ENCODE data around the gene PFN4. TPM values are rescaled to one million over a fixed set of nuclear protein-coding genes. Genes with fewer than 3 reads are reported as not detected.
A peak's percentile ranks its signal among the peaks of the same experiment; 100 is the strongest.

PFN4 gene
- polyA plus RNA-seq (2011; rRNA removed) (2.0 and 2.3 TPM in 2 replicates), polyA plus RNA-seq (2017; fragmentation: RNase III; extraction: RNeasy Plus Mini Kit Qiagen cat#74134 plus additional on column Dnase treatment) (1.2 to 1.6 TPM (median 1.6 TPM) in 3 replicates), polyA minus RNA-seq (2011; rRNA and poly(A)+ RNA removed) (0.37 TPM in 1 of 2 replicates, not detected in the other)
- polyA plus RNA-seq (2012; cell fraction: cytosol; rRNA removed): 0.75 and 0.80 TPM in 2 replicates
- polyA plus RNA-seq (2012; cell fraction: nucleus; rRNA removed): 0.44 and 0.56 TPM in 2 replicates

GRCh38 chr2:24123195-24123921 is at the start of gene PFN4, which contains the start of gene FAM228B:
Gene PFN4, minus strand, starts transcription at chr2:24123334. Its CDS starts 799 bp downstream, at chr2:24122535.
Gene FAM228B, plus strand, starts transcription at chr2:24123469. Its CDS starts 893 bp downstream, at chr2:24124362.
- under 1% methylated on average over 42 of the region's 103 CpGs for WGBS (ENCODE audit: missing lambda C conversion rate)
- H3K4me2 ChIP-seq: peak within 1 kb of the TSS; percentile 90
- peak within 1 kb of the TSS; percentile 72 for H3K4me3 ChIP-seq
- POLR2A ChIA-PET: interaction anchor here (0.7 to 4.1 kb wide), 8 partner anchors 12 to 197 kb away, joined by 3 to 78 read pairs (median 5); partner anchors contain the start of genes ATAD2B, SF3B6 and TP53I3
- TF ChIP-seq PHF8 (IDR thresholded peaks at IDR 0.05; ENCODE audit: borderline replicate concordance, low read depth) (peak; percentile 96), TP53 (CRISPR knock-in tag; IDR thresholded peaks at IDR 0.05) (no peak), USF2 (IDR thresholded peaks at IDR 0.05) (no peak), EP300 (IDR thresholded peaks at IDR 0.05) (no peak; a peak in 1 of 5 replicates), REST (IDR thresholded peaks at IDR 0.05) (0 out of 2 replicates have a peak, but pooled peaks have one; percentile 12), FOXS1 (CRISPR knock-in tag; IDR thresholded peaks at IDR 0.05) (no peak), KDM5A (IDR thresholded peaks at IDR 0.05) (no peak), PBX3 (IDR thresholded peaks at IDR 0.05) (peak; percentile 91), EHMT2 (IDR thresholded peaks at IDR 0.05; ENCODE audit: low read depth) (no peak), BCL3 (IDR thresholded peaks at IDR 0.05) (peak; percentile 97), JUN (IDR thresholded peaks at IDR 0.05) (peak; percentile 91 to 99), MAX (IDR thresholded peaks at IDR 0.05) (peak; percentile 60), KDM1A (IDR thresholded peaks at IDR 0.05; ENCODE audit: low read depth) (no peak), E2F6 (IDR thresholded peaks at IDR 0.05; ENCODE audit: borderline replicate concordance, low read depth) (peak; percentile 80), CBX2 (IDR thresholded peaks at IDR 0.05; ENCODE audit: borderline replicate concordance, low read depth) (no peak), MAZ (IDR thresholded peaks at IDR 0.05; ENCODE audit: borderline replicate concordance, low read depth, low read length) (no peak), RNF2 (IDR thresholded peaks at IDR 0.05; ENCODE audit: borderline replicate concordance, low read depth) (no peak), ESRRA (IDR thresholded peaks at IDR 0.05; ENCODE audit: borderline replicate concordance, low read length) (no peak), SMC3 (IDR thresholded peaks at IDR 0.05) (no peak), ZFP36 (IDR thresholded peaks at IDR 0.05; ENCODE audit: borderline replicate concordance, partially characterized antibody) (no peak), NR3C1 (IDR thresholded peaks at IDR 0.05) (no peak), NPAS2 (CRISPR knock-in tag; IDR thresholded peaks at IDR 0.05; ENCODE audit: borderline replicate concordance) (peak; percentile 42; the same call in 1 of the 2 replicates), HOXA7 (CRISPR knock-in tag; IDR thresholded peaks at IDR 0.05) (no peak), RARB (CRISPR knock-in tag; IDR thresholded peaks at IDR 0.05) (no peak), HOXB5 (CRISPR knock-in tag; IDR thresholded peaks at IDR 0.05) (0 out of 2 replicates have a peak, but pooled peaks have one; percentile 28), POLR2A (IDR thresholded peaks at IDR 0.05; ENCODE audit: low read length) (peak; percentile 55)
- peaks cover 21% of the 10 kb centered on the region; the same call in 2 of the 3 replicates for H3K4me1 ChIP-seq
- H3K27ac ChIP-seq: peak within 1 kb of the TSS; percentile 94 to 95
- peak; percentile 89 to 91 for DNase-seq (ENCODE audit: low read depth in 1 of 2, low spot score in 1 of 2)
- ATAC-seq: peak; percentile 95 to 98
- CTCF ChIA-PET: interaction anchor here (0.9 to 8.3 kb wide), 6 partner anchors 12 to 196 kb away, joined by 3 to 75 read pairs (median 4); partner anchors contain the start of genes ATAD2B and TP53I3
- no peak for FAIRE-seq
- H3K9me3 ChIP-seq: no peaks in the 10 kb centered on the region
